ENCODE measurements around the gene CCDC121. TPM values are rescaled to one million over a fixed set of nuclear protein-coding genes. Genes with fewer than 3 reads are reported as not detected.
"Not testable (repeated sequence)": the region's sequence is repeated elsewhere in the genome, so short reads cannot be mapped to it uniquely, and the experiment has no call there.

The CCDC121 gene
- total RNA-seq, 1 donor from 2014 or later = 1.6 TPM

GRCh38 chr2:27627963-27628766 is 647 bp downstream of the CCDC121 start:
- no peaks in the 10 kb centered on the region for H3K9me3 Mint-ChIP-seq (ENCODE audit: unreplicated experiment)
- FAIRE-seq = no peak

GRCh38 chr2:27626921-27627320 is 1.9 kb downstream of the CCDC121 start:
- DNase-seq (ENCODE audit: low read depth); H3K27me3 ChIP-seq (ENCODE audit: insufficient read depth, low read length); H3K9me3 Mint-ChIP-seq (ENCODE audit: unreplicated experiment); H2AFZ ChIP-seq (ENCODE audit: low read depth, low read length); H3K4me2 ChIP-seq (ENCODE audit: low read length); H4K20me1 ChIP-seq (ENCODE audit: insufficient read depth, low read length); FAIRE-seq; H3K4me3 Mint-ChIP-seq (ENCODE audit: unreplicated experiment); H3K4me3 ChIP-seq (ENCODE audit: insufficient read depth, low read depth, low read length); H3K27me3 Mint-ChIP-seq (ENCODE audit: low read depth, unreplicated experiment); H3K27ac Mint-ChIP-seq (ENCODE audit: unreplicated experiment); H3K9me3 ChIP-seq (ENCODE audit: insufficient read depth, low read depth, low read length): not testable (repeated sequence)
- peaks cover 30% of the 10 kb centered on the region for H3K79me2 ChIP-seq (ENCODE audit: insufficient read depth, low read length)
- peaks cover 20% of the 10 kb centered on the region for H3K36me3 ChIP-seq (ENCODE audit: insufficient read depth, low read length)
- H3K4me1 Mint-ChIP-seq (ENCODE audit: low read depth, unreplicated experiment) = peaks cover 37% of the 10 kb centered on the region
- H3K36me3 Mint-ChIP-seq (ENCODE audit: low read depth, unreplicated experiment) = peaks cover 20% of the 10 kb centered on the region
- H3K9ac ChIP-seq (ENCODE audit: low read length) = peak overlapping the region; percentile 98
- H3K27ac ChIP-seq (ENCODE audit: low read depth, low read length) = peak overlapping the region; percentile 98
- peaks cover 47% of the 10 kb centered on the region for H3K4me1 ChIP-seq (ENCODE audit: insufficient read depth, low read length)

More at GRCh38 chr2:27627963-27628766, 647 bp downstream of the CCDC121 start:
- no peak overlapping the region for H3K27ac Mint-ChIP-seq (ENCODE audit: unreplicated experiment)
- no peaks in the 10 kb centered on the region for H3K9me3 ChIP-seq (ENCODE audit: insufficient read depth, low read depth, low read length)
- H3K4me3 Mint-ChIP-seq (ENCODE audit: unreplicated experiment) = no peak overlapping the region
- DNase-seq (ENCODE audit: low read depth) = peak; percentile 99
- H3K4me1 Mint-ChIP-seq (ENCODE audit: low read depth, unreplicated experiment) = peaks cover 29% of the 10 kb centered on the region
- no peaks in the 10 kb centered on the region for H3K27me3 Mint-ChIP-seq (ENCODE audit: low read depth, unreplicated experiment)
- H3K4me1 ChIP-seq (ENCODE audit: insufficient read depth, low read length) = peaks cover 35% of the 10 kb centered on the region
- peak overlapping the region; percentile 97 for H3K4me3 ChIP-seq (ENCODE audit: insufficient read depth, low read depth, low read length)
- TF ChIP-seq EZH2 (IDR thresholded peaks at IDR 0.05; ENCODE audit: insufficient read depth, low read length) = no peak
- no peak for TF ChIP-seq CTCF (IDR thresholded peaks at IDR 0.05; ENCODE audit: insufficient read depth, low read depth, low read length)
- no peak overlapping the region for H2AFZ ChIP-seq (ENCODE audit: low read depth, low read length)
- no peaks in the 10 kb centered on the region for H3K27me3 ChIP-seq (ENCODE audit: insufficient read depth, low read length)
- H3K36me3 Mint-ChIP-seq (ENCODE audit: low read depth, unreplicated experiment) = peaks cover 17% of the 10 kb centered on the region
- H3K4me2 ChIP-seq (ENCODE audit: low read length) = peak overlapping the region; percentile 94
- peak overlapping the region; percentile 98 for H3K9ac ChIP-seq (ENCODE audit: low read length)
- H3K27ac ChIP-seq (ENCODE audit: low read depth, low read length) = peak overlapping the region; percentile 98
- H4K20me1 ChIP-seq (ENCODE audit: insufficient read depth, low read length) = no peaks in the 10 kb centered on the region
- peaks cover 42% of the 10 kb centered on the region for H3K79me2 ChIP-seq (ENCODE audit: insufficient read depth, low read length)
- peaks cover 29% of the 10 kb centered on the region for H3K36me3 ChIP-seq (ENCODE audit: insufficient read depth, low read length)

DNA sequence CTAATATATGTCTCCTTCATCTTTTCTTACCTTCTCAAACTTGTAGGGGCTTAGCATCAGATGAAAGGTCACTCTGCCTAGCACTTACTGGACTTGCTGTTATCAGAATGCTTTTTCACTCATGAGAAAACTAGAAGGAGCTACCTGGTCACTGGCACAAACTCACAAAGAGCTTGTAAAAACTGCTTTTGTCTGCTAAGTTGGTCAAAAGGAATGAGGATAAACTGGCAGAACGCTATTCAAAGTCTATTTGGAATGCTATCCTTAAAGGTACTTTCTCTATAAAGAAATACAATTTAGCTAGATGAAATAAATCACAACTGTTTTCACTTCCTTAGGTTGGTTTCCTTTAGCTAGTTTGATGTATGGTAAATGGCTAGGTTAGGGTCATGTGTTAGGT is 2.5 kb downstream of the CCDC121 start:
- H3K27me3 ChIP-seq (ENCODE audit: insufficient read depth, low read length); H2AFZ ChIP-seq (ENCODE audit: low read depth, low read length); H3K9me3 Mint-ChIP-seq (ENCODE audit: unreplicated experiment); H3K4me2 ChIP-seq (ENCODE audit: low read length); H3K4me3 Mint-ChIP-seq (ENCODE audit: unreplicated experiment); DNase-seq (ENCODE audit: low read depth); H4K20me1 ChIP-seq (ENCODE audit: insufficient read depth, low read length); H3K9me3 ChIP-seq (ENCODE audit: insufficient read depth, low read depth, low read length); FAIRE-seq; H3K9ac ChIP-seq (ENCODE audit: low read length); H3K27ac Mint-ChIP-seq (ENCODE audit: unreplicated experiment); H3K4me3 ChIP-seq (ENCODE audit: insufficient read depth, low read depth, low read length); H3K27me3 Mint-ChIP-seq (ENCODE audit: low read depth, unreplicated experiment): not testable (repeated sequence)
- H3K79me2 ChIP-seq (ENCODE audit: insufficient read depth, low read length) = peaks cover 24% of the 10 kb centered on the region
- Mint-ChIP-seq H3K36me3 (ENCODE audit: low read depth, unreplicated experiment) (peaks cover 19% of the 10 kb centered on the region), H3K4me1 (ENCODE audit: low read depth, unreplicated experiment) (peaks cover 37% of the 10 kb centered on the region)
- H3K27ac ChIP-seq (ENCODE audit: low read depth, low read length) = peak overlapping the region; percentile 98
- peaks cover 48% of the 10 kb centered on the region for H3K4me1 ChIP-seq (ENCODE audit: insufficient read depth, low read length)
- peaks cover 20% of the 10 kb centered on the region for H3K36me3 ChIP-seq (ENCODE audit: insufficient read depth, low read length)

Measured in astrocyte (in vitro differentiated cells and primary cell).